A673 (cell line): ENCODE data around the gene GPR61. TPM values are rescaled to one million over a fixed set of nuclear protein-coding genes. Genes with fewer than 3 reads are reported as not detected.

ENCODE experiments used
- BruUV-seq: library from RNA; stranded (reverse); fragments of 400-500 nt; replicated peaks from 2 replicates; lab custom pipeline; 2021; lab: Mats Ljungman, UMichigan
- CTCF ChIA-PET: fragments of 300-600 bp; sonication (Branson Sonifier 250); formaldehyde crosslinking; loops from one replicate; lab custom pipeline; 2022; ENCODE audit warnings: antibody characterized with exemption; lab: Charles Lee
- POLR2A ChIA-PET: fragments of 300-600 bp; sonication (Branson Sonifier 250); formaldehyde crosslinking; loops from one replicate; lab custom pipeline; 2022; ENCODE audit warnings: antibody characterized with exemption; ENCODE audit not compliant: low non-redundant PET; lab: Charles Lee
- DNase-seq: peaks from one replicate; pipeline ENCODE4 v3.0.0-alpha.2; 2015; ENCODE audit warnings: low spot score
- H3K27ac ChIP-seq: fragments of 200-600 bp; sonication (generic); 2 replicates; pipeline ENCODE4 v1.5.1; 2016; ENCODE audit warnings: mixed run types, low read depth, mild to moderate bottlenecking, mixed read lengths, antibody characterized with exemption, low read length; ENCODE audit not compliant: poor library complexity, severe bottlenecking
- H3K27me3 ChIP-seq: fragments of 200-600 bp; sonication (generic); replicated peaks from 2 replicates; pipeline ENCODE4 v1.6.1; 2017; ENCODE audit warnings: mixed run types, low read depth, mild to moderate bottlenecking, mixed read lengths, antibody characterized with exemption, low read length; ENCODE audit not compliant: insufficient read depth, poor library complexity
- H3K36me3 ChIP-seq: fragments of 200-600 bp; sonication (generic); 2 replicates; pipeline ENCODE4 v1.6.1; 2016; ENCODE audit warnings: mixed run types, mild to moderate bottlenecking, mixed read lengths, antibody characterized with exemption, low read length; ENCODE audit not compliant: insufficient read depth, poor library complexity, severe bottlenecking
- H3K4me1 ChIP-seq: fragments of 200-600 bp; sonication (generic); 2 replicates; pipeline ENCODE4 v1.6.1; 2017; ENCODE audit warnings: mixed run types, mild to moderate bottlenecking, mixed read lengths, antibody characterized with exemption, low read length; ENCODE audit not compliant: insufficient read depth, poor library complexity, severe bottlenecking
- H3K4me3 ChIP-seq: fragments of 200-600 bp; sonication (generic); 2 replicates; pipeline ENCODE4 v1.5.1; 2016; ENCODE audit warnings: low read depth, mixed run types, mild to moderate bottlenecking, mixed read lengths, low read length; ENCODE audit not compliant: poor library complexity, severe bottlenecking
- H3K9me3 ChIP-seq: fragments of 200-600 bp; sonication (generic); 2 replicates; pipeline ENCODE4 v1.6.1; 2016; ENCODE audit warnings: mixed run types, low read depth, mild to moderate bottlenecking, mixed read lengths, antibody characterized with exemption, low read length; ENCODE audit not compliant: poor library complexity, severe bottlenecking
- CTCF ChIP-seq: fragments of 300-800, 200-600 bp; sonication (generic); conservative IDR thresholded peaks from 2 replicates; pipeline ENCODE4 v1.5.1; 2017; ENCODE audit warnings: low read depth, mild to moderate bottlenecking, antibody characterized with exemption, low read length, moderate library complexity, mixed read lengths
- EZH2 ChIP-seq: fragments of 200-600 bp; sonication (generic); IDR thresholded peaks from 2 replicates; pipeline ENCODE4 v1.6.1; 2017; ENCODE audit warnings: borderline replicate concordance, low read depth, mild to moderate bottlenecking, mixed read lengths, antibody characterized with exemption, low read length; ENCODE audit not compliant: poor library complexity, severe bottlenecking
- intact Hi-C: fragments of 100-400 bp; cut with micrococcal nuclease; formaldehyde crosslinking; loops from one replicate; pipeline ENCODE4 v1.10.0; 2022; ENCODE audit not compliant: unreplicated experiment
- total RNA-seq: library from RNA; stranded (reverse); gene quantifications from 2 replicates; pipeline ENCODE4 v1.2.3, GENCODE V29; 2021

GPR61 gene
- total RNA-seq, 1 experiment from 2014 or later, result not detected

DNA sequence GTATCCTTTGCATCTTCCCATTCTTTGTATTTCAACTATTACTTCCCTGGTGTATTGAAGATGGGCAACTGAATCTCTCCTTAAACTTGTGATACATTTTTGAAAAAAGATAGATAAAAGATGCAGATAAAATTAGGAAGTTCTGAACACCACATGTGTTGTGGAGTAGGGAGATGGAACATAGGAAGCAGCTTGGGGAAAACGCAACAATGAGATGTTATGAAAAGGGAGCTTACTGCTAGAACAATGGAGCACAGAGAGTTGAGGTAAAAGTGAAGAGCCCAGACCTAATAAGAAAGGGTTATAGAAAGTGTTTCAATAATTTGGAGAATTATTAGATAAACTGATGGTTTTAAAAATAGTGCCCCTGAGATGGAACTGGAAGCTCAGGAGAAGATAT is 29.7 kb downstream of the GPR61 start:
- H3K9me3 ChIP-seq, result no peaks in the 10 kb centered on the region
- no peaks in the 10 kb centered on the region for H3K36me3 ChIP-seq
- H3K4me1 ChIP-seq, result peaks cover 17% of the 10 kb centered on the region
- no peak overlapping the region for H3K4me3 ChIP-seq
- no peaks in the 10 kb centered on the region for H3K27me3 ChIP-seq
- no TSS peak for BruUV-seq
- CTCF ChIA-PET, result no interaction called here
- H3K27ac ChIP-seq, result no peak overlapping the region
- TF ChIP-seq CTCF (no peak), EZH2 (no peak)
- DNase-seq, result no peak
- POLR2A ChIA-PET, result interaction anchor here (0.7 kb wide), 1 partner anchor 469 kb away, joined by 5 read pairs; no protein-coding TSS in a partner anchor
- intact Hi-C loops, result no loop called here

GRCh38 chr1:109570414-109570813 is 30.7 kb downstream of the GPR61 start:
- no peaks in the 10 kb centered on the region for H3K9me3 ChIP-seq
- intact Hi-C loops, result no loop called here
- TF ChIP-seq CTCF (no peak), EZH2 (no peak)
- H3K27me3 ChIP-seq, result no peaks in the 10 kb centered on the region
- no peak for DNase-seq
- ChIA-PET POLR2A (no interaction called here), CTCF (no interaction called here)
- H3K36me3 ChIP-seq, result no peaks in the 10 kb centered on the region
- peaks cover 17% of the 10 kb centered on the region for H3K4me1 ChIP-seq
- no peak overlapping the region for H3K4me3 ChIP-seq
- no TSS peak for BruUV-seq
- no peak overlapping the region for H3K27ac ChIP-seq

- BruUV-seq, result no TSS peak
- Histone ChIP-seq H3K27ac (no peak overlapping the region), H3K4me3 (no peak overlapping the region), H3K27me3 (no peaks in the 10 kb centered on the region), H3K9me3 (no peaks in the 10 kb centered on the region), H3K4me1 (peaks cover 17% of the 10 kb centered on the region), H3K36me3 (peaks cover under 1% of the 10 kb centered on the region)
- TF ChIP-seq EZH2 (no peak), CTCF (no peak)
- intact Hi-C loops, result no loop called here
- DNase-seq, result no peak
- ChIA-PET CTCF (no interaction called here), POLR2A (interaction anchor here (0.6 kb wide), 1 partner anchor 75 kb away, joined by 3 read pairs; no protein-coding TSS in a partner anchor)
These were observed 34.1 kb downstream of the GPR61 start for GRCh38 chr1:109573785-109574184.
